Occipital lobe (tissue), 2 donors: ENCODE measurements around the gene SEPHS1. TPM values are rescaled to one million over a fixed set of nuclear protein-coding genes. Genes with fewer than 3 reads are reported as not detected.
"Not testable (repeated sequence)": the region's sequence is repeated elsewhere in the genome, so short reads cannot be mapped to it uniquely, and the experiment has no call there.

Experiments
- DNase-seq: peaks from one replicate; lab custom pipeline; 2025; lab: John Stamatoyannopoulos, UW
- total RNA-seq: library from RNA; depleted of rRNA; stranded (reverse); fragments of >200 nt; gene quantifications from one replicate; pipeline ENCODE4 v1.2.3, GENCODE V29; 2014

Gene SEPHS1
- total RNA-seq, 1 donor from 2014 or later, result 34.9 TPM

- DNase-seq, result no peak
Measured at GRCh38 chr10:13365243-13365642, 17.1 kb upstream of the SEPHS1 start.

- DNase-seq, result no peak
Measured at GRCh38 chr10:13360587-13360986, 12.5 kb upstream of the SEPHS1 start.

- DNase-seq, result no peak
Measured at GRCh38 chr10:13356392-13356791, 8.3 kb upstream of the SEPHS1 start.

- no peak for DNase-seq
Measured at GRCh38 chr10:13354783-13355182, 6.7 kb upstream of the SEPHS1 start.

GRCh38 chr10:13352519-13352918 lies 4.4 kb upstream of the SEPHS1 start:
- DNase-seq, result no peak

GRCh38 chr10:13351340-13351915 lies 3.3 kb upstream of the SEPHS1 start:
- DNase-seq, result no peak

GRCh38 chr10:13349463-13350274 lies 1.6 kb upstream of the SEPHS1 start:
- DNase-seq, result no peak

- DNase-seq, result peak; percentile 55
Measured at GRCh38 chr10:13347500-13348156, 465 bp downstream of the SEPHS1 start.

GRCh38 chr10:13347043-13347499 lies 1.0 kb downstream of the SEPHS1 start:
- peak; percentile 28 for DNase-seq

GRCh38 chr10:13346283-13347042 lies 1.6 kb downstream of the SEPHS1 start:
- peak; percentile 10 for DNase-seq

GRCh38 chr10:13340626-13341376 lies 7.3 kb downstream of the SEPHS1 start:
- DNase-seq, result no peak

GRCh38 chr10:13340068-13340467 lies 8.0 kb downstream of the SEPHS1 start:
- DNase-seq, result no peak

GRCh38 chr10:13338390-13339110 lies 9.5 kb downstream of the SEPHS1 start:
- no peak for DNase-seq

GRCh38 chr10:13337827-13338196 lies 10.3 kb downstream of the SEPHS1 start:
- DNase-seq, result no peak

- no peak for DNase-seq
Measured at GRCh38 chr10:13337128-13337826, 10.8 kb downstream of the SEPHS1 start.

- no peak for DNase-seq
Measured at GRCh38 chr10:13335881-13336280, 12.2 kb downstream of the SEPHS1 start.

- no peak for DNase-seq
Measured at GRCh38 chr10:13334556-13334955, 13.5 kb downstream of the SEPHS1 start.

GRCh38 chr10:13331646-13332045 lies 16.4 kb downstream of the SEPHS1 start:
- no peak for DNase-seq

- DNase-seq, result not testable (repeated sequence)
Measured at GRCh38 chr10:13330980-13331379, 17.1 kb downstream of the SEPHS1 start.

- DNase-seq, result no peak
Measured at GRCh38 chr10:13329565-13329964, 18.5 kb downstream of the SEPHS1 start.
